Measurements from ENCODE around the gene GEN1.

GEN1 gene

GRCh38 chr2:17768894-17769293, 15.0 kb downstream of the GEN1 start:
- H3K4me2 ChIP-seq (ENCODE audit: insufficient read depth, low read length) = no peak overlapping the region
- H3K27ac ChIP-seq (ENCODE audit: low read length) = no peak overlapping the region
- DNase-seq = no peak
- peaks cover 2% of the 10 kb centered on the region; the same call in 1 of the 2 replicates for H3K79me2 ChIP-seq (ENCODE audit: insufficient read depth, low read length)
- peaks cover 72% of the 10 kb centered on the region for H3K36me3 ChIP-seq (ENCODE audit: insufficient read depth, low read length)
- ATAC-seq (ENCODE audit: insufficient read depth, low read depth) = no peak
- H2AFZ ChIP-seq (ENCODE audit: low read depth, low read length) = no peak overlapping the region
- no peaks in the 10 kb centered on the region for H3K9me3 ChIP-seq (ENCODE audit: insufficient read depth, low read length, severe bottlenecking)
- H3K4me1 ChIP-seq (ENCODE audit: insufficient read depth, low read length) = no peaks in the 10 kb centered on the region
- H3K4me3 ChIP-seq (ENCODE audit: low read depth in 1 of 2, low read length in 2 of 2) = no peak overlapping the region
- no peak overlapping the region for H3K9ac ChIP-seq (ENCODE audit: low read depth, low read length)
- no peak for TF ChIP-seq CTCF (IDR thresholded peaks at IDR 0.05; ENCODE audit: borderline replicate concordance, extremely low read depth, low read length, poor library complexity, severe bottlenecking)
- no peak for TF ChIP-seq EZH2 (IDR thresholded peaks at IDR 0.05; ENCODE audit: borderline replicate concordance, low read depth, low read length, severe bottlenecking)
- H4K20me1 ChIP-seq (ENCODE audit: insufficient read depth, low read length) = no peaks in the 10 kb centered on the region; the same call in 1 of the 2 replicates
- H3K27me3 ChIP-seq (ENCODE audit: insufficient read depth, low read length, poor library complexity) = no peaks in the 10 kb centered on the region

GRCh38 chr2:17771956-17772355, 18.0 kb downstream of the GEN1 start:
- Histone ChIP-seq H3K9ac (ENCODE audit: low read depth, low read length) (no peak overlapping the region), H3K4me3 (ENCODE audit: low read depth in 1 of 2, low read length in 2 of 2) (no peak overlapping the region), H3K79me2 (ENCODE audit: insufficient read depth, low read length) (no peaks in the 10 kb centered on the region; the same call in 1 of the 2 replicates), H3K4me2 (ENCODE audit: insufficient read depth, low read length) (no peak overlapping the region), H4K20me1 (ENCODE audit: insufficient read depth, low read length) (no peaks in the 10 kb centered on the region), H2AFZ (ENCODE audit: low read depth, low read length) (no peak overlapping the region), H3K27ac (ENCODE audit: low read length) (no peak overlapping the region), H3K36me3 (ENCODE audit: insufficient read depth, low read length) (peaks cover 76% of the 10 kb centered on the region), H3K4me1 (ENCODE audit: insufficient read depth, low read length) (no peaks in the 10 kb centered on the region), H3K27me3 (ENCODE audit: insufficient read depth, low read length, poor library complexity) (no peaks in the 10 kb centered on the region), H3K9me3 (ENCODE audit: insufficient read depth, low read length, severe bottlenecking) (no peaks in the 10 kb centered on the region)
- DNase-seq = no peak
- TF ChIP-seq EZH2 (IDR thresholded peaks at IDR 0.05; ENCODE audit: borderline replicate concordance, low read depth, low read length, severe bottlenecking) = no peak
- no peak for TF ChIP-seq CTCF (IDR thresholded peaks at IDR 0.05; ENCODE audit: borderline replicate concordance, extremely low read depth, low read length, poor library complexity, severe bottlenecking)
- ATAC-seq (ENCODE audit: insufficient read depth, low read depth) = no peak

- no peaks in the 10 kb centered on the region for H3K27me3 ChIP-seq (ENCODE audit: insufficient read depth, low read length, poor library complexity)
- H3K9ac ChIP-seq (ENCODE audit: low read depth, low read length) = no peak overlapping the region
- no peak overlapping the region for H3K27ac ChIP-seq (ENCODE audit: low read length)
- no peak for DNase-seq
- ATAC-seq (ENCODE audit: insufficient read depth, low read depth) = no peak
- H3K36me3 ChIP-seq (ENCODE audit: insufficient read depth, low read length) = peaks cover 76% of the 10 kb centered on the region
- no peak overlapping the region for H3K4me3 ChIP-seq (ENCODE audit: low read depth in 1 of 2, low read length in 2 of 2)
- no peaks in the 10 kb centered on the region for H3K9me3 ChIP-seq (ENCODE audit: insufficient read depth, low read length, severe bottlenecking)
- no peaks in the 10 kb centered on the region for H3K4me1 ChIP-seq (ENCODE audit: insufficient read depth, low read length)
- TF ChIP-seq CTCF (IDR thresholded peaks at IDR 0.05; ENCODE audit: borderline replicate concordance, extremely low read depth, low read length, poor library complexity, severe bottlenecking) (no peak), EZH2 (IDR thresholded peaks at IDR 0.05; ENCODE audit: borderline replicate concordance, low read depth, low read length, severe bottlenecking) (no peak)
- H3K79me2 ChIP-seq (ENCODE audit: insufficient read depth, low read length) = no peaks in the 10 kb centered on the region; the same call in 1 of the 2 replicates
- no peaks in the 10 kb centered on the region for H4K20me1 ChIP-seq (ENCODE audit: insufficient read depth, low read length)
- H3K4me2 ChIP-seq (ENCODE audit: insufficient read depth, low read length) = no peak overlapping the region
- no peak overlapping the region for H2AFZ ChIP-seq (ENCODE audit: low read depth, low read length)
Measured at GRCh38 chr2:17772532-17772931, 18.6 kb downstream of the GEN1 start.

- no peak overlapping the region for H3K27ac ChIP-seq (ENCODE audit: low read length)
- no peaks in the 10 kb centered on the region for H3K79me2 ChIP-seq (ENCODE audit: insufficient read depth, low read length)
- H4K20me1 ChIP-seq (ENCODE audit: insufficient read depth, low read length) = no peaks in the 10 kb centered on the region
- no peaks in the 10 kb centered on the region for H3K27me3 ChIP-seq (ENCODE audit: insufficient read depth, low read length, poor library complexity)
- TF ChIP-seq CTCF (IDR thresholded peaks at IDR 0.05; ENCODE audit: borderline replicate concordance, extremely low read depth, low read length, poor library complexity, severe bottlenecking) (no peak), EZH2 (IDR thresholded peaks at IDR 0.05; ENCODE audit: borderline replicate concordance, low read depth, low read length, severe bottlenecking) (no peak)
- H3K4me3 ChIP-seq (ENCODE audit: low read depth in 1 of 2, low read length in 2 of 2) = no peak overlapping the region
- no peak overlapping the region for H2AFZ ChIP-seq (ENCODE audit: low read depth, low read length)
- no peaks in the 10 kb centered on the region for H3K4me1 ChIP-seq (ENCODE audit: insufficient read depth, low read length)
- H3K36me3 ChIP-seq (ENCODE audit: insufficient read depth, low read length) = peaks cover 67% of the 10 kb centered on the region
- no peak overlapping the region for H3K4me2 ChIP-seq (ENCODE audit: insufficient read depth, low read length)
- ATAC-seq (ENCODE audit: insufficient read depth, low read depth) (no peak), DNase-seq (no peak)
- no peaks in the 10 kb centered on the region for H3K9me3 ChIP-seq (ENCODE audit: insufficient read depth, low read length, severe bottlenecking)
- H3K9ac ChIP-seq (ENCODE audit: low read depth, low read length) = no peak overlapping the region
Measured at GRCh38 chr2:17780546-17780945, 26.6 kb downstream of the GEN1 start.

Data from DND-41 (cell line).